Measurements from ENCODE around the gene ZBTB7A. TPM values are rescaled to one million over a fixed set of nuclear protein-coding genes. Genes with fewer than 3 reads are reported as not detected.

Gene ZBTB7A
- total RNA-seq, 1 donor from 2014 or later = 2.0 TPM

DNA sequence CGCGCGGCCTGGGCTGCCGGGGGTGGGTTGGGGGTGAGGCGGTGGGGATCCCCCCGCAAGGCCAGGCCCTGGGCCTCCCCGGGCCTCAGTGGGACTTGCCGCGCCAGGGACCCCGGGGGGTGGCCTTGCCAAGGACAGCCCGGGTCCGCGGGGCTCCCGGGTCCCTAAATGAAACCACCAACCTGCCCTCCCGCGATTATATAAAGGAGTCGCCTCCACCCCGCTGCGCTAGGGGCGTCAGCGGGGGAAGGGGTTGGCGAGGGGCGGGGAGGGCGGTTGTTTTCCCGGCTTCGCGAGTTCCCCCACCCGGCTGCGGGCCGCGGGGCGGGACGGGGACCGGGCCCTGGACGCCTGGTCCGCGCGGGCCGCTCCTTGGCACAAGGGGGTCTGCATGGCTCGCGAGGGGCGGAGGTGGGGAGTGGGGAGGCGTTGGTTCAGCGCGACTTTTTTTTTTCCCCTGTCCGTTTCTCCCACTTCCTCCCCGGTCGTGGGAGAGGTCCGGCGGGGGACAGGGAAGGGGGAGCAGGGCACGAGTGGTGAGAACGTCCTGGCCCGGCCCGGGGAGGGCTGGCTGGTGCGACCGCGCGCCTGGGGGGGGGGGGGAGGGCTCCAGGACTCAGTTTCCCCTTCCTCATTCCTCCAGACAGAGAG, 822 bp upstream of the ZBTB7A start:
- no peak for DNase-seq

DNA sequence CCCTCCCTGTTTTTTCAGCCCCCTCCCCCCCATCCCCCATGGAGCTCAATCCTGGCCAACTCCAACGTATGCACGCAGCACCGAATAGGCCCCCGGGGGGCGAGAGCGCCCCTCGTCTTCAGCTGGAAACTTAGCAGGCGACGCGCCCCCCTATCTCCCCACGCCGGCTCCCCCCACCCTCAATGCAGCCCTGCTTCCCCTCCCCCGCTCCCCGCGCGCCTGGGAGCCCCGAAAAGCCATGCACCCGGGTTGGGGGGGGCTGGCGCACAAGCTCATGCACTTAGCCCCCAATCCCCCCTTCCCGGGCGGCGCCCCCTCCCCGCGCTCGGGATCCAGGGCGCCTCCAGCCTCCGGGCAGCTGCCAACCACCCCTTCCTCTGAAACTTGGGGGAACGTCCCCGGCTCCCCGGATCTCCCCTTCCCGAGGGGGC, 508 bp downstream of the ZBTB7A start:
- DNase-seq = no peak

DNA sequence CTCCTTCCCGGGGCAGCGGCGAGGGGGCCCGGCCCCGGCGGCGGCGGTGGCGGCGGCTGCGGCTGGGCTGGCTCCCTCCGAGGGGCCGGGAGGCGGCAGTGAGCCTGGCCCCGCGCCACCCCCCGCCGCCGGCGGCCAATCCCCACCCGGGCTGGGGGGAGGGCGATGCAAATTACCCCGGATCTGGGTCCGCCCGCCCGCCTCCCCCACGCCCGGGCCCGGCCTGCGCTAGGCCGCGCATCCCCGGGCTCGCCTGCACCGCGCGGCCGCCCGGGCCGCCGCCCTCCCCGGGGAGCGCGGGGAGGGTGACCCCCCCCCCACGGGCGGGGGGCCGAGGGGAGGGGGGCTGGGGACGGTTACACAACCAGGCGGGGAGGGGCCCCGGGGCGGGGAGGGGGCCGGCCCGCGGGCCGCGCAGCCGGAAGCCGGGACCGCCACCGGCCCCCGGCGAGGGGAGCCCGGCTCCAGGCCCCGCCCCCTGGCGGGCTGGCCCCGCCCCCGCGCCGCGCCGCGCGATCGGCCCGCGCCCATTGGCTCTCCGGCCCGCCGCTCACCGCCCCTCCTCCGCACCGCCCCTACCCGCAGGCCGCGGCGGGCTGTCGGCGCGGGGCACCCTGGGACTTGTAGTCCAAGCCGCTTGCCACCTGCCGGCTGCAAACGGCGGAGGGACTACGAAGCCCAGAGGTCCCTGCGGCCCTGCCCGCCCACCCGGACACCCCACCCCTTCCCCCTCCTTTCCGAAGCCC, 1.1 kb downstream of the ZBTB7A start:
- peak; percentile 97 for DNase-seq

DNA sequence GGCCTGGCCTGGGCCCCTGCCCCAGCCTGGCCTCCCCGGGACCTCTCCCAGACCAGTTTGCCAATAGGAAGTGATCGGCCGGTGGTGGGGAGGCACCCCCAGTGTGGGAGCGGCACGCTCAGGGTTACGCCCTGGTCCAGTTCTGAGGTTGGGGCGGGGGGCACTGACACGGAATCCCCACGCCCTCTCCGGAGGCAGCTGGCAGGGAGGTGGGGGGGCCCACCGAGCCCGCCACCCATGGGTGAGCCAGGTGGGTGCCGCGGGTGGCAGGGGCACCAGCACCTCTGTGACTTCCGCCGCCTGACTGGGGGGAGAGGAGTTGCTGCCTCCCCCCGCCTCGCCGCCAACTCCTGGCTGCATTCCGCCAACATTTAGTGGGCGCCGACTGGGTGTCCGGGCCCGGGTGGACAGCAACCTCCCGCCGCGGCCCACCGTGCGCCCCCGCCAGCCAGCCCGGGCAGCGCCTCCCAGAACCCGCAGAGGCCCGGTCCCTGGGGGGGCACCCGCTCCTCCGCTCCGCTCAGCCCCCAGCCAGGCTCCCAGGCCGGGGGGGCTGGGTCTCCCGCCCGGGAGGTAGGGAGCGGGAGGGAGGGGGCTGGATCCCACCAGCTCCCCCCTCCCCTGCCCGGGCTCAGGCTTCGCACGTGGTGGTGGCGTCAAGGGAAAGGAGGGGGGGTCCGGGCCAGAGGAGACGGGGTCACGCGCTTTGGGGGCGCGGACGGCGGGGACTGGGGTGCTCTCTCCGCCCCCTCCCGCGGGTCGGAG, 2.0 kb downstream of the ZBTB7A start:
- peak; percentile 38 for DNase-seq

DNA sequence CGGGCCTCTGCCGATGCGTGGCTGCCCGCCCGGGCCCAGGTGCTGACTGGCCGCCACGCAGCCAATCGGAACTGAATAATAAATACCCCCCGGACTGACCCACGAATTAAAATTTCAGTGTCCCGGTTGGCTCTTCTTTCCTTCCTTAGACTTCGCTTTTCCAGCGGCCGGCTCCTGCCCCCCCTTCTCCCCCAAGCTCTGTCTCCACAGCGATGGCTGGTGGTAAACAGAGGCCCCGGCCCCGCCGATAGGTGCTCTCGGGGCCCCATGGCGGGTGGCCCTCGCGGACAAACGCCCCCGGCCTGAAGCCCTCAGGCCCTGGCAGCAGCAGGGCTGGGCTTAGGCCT, 2.6 kb downstream of the ZBTB7A start:
- DNase-seq = no peak

DNA sequence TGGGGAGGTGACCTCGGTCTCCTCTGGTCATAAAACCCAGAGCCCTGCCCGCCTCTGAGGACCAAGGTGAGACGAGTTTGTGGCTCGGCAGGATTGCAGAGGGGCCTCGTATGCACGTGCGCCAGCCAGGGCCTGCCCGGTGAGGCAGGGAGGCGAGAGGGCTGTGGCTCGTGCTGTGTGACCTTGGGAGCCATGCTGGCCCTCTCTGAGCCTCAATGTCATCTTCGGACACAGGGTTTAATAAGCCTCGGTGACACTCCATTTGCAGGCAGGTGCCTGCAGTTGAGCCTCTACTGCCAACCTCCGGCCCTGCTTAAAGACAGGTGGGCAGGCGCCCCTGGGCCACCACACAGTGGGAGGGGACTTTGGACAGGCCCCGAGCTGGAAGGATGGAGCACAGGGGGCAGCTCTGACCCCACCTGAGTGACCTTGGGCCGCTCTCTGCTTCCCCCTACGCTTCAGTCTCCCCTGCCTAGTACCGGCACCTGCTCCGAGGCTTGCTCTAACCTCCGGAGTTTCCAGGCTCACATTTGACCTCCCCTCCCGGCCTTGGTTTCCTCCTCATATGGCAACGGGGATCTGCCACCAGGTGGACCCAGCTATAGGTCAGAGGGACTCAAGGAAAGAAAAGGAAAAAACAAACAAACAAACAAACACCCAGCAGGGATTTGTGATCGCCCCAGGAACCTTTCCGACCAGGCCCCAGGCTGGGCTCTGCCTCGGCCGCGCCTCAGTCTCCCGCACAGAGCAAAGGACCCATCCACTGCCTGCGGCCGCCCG, 3.1 kb downstream of the ZBTB7A start:
- no peak for DNase-seq

DNA sequence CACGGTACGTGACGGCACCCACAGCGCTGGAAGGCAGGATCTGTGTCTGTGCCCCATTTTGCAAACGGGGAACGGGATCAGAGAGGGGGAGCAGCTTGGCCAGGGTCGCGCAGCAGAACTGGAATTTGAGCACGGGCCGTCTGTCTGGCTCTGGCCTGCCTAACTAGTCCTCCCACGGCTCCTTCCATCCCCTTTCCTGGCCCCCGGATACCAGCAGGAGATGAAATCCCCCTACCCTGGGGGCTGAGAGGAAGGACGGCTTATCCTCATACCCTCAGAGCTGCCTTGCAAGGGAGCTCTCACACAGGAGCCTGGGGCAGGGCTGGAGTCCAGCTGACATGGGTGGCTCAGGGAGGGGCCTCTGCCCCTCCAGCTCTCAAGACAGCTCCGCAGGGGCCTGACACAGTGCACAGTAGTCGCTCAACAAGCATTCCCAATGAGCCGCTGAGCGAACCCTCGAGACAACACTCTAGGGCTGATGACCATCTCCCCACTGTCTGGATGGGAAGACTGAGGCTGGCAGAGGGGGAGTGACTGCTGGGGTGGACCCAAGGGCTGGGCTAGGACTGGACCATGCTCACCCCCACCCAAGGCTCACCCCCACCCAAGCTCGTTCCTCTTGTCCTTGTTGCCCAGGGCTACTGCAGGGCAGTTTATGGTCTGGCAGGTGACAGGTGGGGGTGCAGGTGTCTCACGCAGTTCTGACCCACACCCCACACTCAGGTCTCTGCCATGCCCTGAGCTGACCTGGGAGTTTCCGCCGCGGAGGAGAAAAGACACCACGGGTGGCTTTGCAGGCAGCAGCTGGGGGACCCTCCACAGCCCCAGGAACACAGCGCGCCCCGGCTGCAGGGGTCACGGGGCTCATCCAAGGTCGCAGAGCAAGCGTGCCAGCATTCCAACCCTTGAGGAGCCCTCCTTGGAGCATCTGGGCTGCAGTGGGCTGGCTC, 4.0 kb downstream of the ZBTB7A start:
- no peak for DNase-seq

DNA sequence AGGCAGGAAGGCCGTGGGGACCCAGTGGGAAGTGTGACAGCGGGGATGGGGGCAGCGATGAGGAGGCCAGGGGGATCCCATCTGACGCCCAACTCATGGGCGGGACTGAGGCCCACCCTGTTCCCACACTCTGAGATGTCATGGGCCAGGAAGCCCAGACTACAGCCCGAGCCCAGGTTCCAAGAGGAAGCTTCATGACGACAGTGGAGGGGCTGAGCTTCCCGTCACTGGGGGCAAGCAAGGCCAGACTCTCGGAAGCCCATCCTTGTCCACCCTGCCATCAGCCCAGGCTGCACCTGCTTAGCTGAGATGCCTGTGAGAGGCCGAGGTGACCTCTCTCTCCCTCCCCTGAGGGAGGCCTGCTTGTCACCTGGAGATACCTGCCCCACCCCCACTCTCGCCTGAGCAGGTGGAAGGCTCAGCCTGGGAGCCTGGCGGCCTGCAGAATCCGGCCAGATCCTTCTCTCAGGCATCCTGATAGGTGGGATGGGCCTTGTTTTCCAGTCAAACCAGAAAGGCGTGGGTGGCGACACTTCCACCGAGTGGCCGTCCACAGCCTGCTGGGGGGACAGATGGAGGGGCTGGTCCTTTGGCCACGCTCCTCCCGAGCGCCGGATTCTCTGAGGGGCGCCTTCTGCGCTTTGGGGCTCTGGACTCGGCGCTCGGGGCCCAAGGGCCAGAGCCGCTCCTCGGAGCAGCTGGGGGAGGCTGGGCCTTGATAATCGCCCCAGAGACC, 4.8 kb downstream of the ZBTB7A start:
- no peak for DNase-seq

DNA sequence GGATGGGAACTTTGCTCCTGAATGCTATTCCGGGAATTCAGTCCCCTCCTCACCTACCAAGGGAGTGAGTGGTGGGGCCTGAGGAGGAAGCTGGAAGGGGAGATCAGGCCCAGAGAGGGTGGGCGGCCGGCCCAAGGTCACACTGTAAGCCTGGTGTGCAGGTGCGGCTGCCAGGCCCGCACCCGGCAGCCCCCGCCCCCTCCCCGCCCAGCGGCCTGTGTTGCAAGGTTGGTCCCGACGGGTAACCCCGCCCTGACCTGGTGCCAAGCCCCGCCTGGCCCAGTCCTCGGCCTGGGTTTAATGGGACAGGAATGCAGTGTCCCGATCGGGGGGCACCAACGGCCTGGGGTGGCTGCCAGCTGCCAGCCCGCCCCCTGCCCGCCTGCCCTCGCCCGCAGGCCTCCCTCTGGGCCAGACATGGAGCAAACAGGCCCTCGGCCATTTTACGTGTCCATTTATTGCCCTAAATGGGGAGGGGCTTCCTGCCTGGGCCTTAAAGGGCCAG, 5.5 kb downstream of the ZBTB7A start:
- no peak for DNase-seq

DNA sequence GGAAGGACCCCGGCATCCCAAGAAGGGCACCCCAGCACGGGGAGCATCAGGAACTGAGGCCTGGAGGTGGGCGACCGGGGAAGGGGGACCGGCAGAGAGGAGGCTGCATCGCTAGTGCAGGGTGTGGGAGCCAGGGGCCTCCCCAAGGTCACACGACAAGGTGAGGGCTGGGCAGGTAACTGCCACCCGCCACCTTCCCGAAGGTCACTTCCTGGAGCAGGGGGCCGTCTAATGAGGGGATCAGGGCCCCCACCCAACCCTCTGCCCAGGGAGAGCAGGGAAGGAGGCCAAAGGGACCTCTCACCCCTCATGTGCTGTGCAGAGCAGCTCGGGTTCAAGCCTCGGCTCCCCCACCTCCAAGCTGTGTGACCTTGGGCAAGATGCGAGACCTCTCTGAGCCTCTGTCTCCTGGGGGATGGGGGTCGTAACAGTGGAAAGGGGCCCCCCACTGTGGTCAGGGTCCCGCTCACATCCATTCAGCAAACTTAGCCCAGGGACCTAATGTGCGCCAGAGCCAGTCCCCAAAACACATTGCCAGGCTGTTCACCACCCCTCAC, 6.0 kb downstream of the ZBTB7A start:
- no peak for DNase-seq

DNA sequence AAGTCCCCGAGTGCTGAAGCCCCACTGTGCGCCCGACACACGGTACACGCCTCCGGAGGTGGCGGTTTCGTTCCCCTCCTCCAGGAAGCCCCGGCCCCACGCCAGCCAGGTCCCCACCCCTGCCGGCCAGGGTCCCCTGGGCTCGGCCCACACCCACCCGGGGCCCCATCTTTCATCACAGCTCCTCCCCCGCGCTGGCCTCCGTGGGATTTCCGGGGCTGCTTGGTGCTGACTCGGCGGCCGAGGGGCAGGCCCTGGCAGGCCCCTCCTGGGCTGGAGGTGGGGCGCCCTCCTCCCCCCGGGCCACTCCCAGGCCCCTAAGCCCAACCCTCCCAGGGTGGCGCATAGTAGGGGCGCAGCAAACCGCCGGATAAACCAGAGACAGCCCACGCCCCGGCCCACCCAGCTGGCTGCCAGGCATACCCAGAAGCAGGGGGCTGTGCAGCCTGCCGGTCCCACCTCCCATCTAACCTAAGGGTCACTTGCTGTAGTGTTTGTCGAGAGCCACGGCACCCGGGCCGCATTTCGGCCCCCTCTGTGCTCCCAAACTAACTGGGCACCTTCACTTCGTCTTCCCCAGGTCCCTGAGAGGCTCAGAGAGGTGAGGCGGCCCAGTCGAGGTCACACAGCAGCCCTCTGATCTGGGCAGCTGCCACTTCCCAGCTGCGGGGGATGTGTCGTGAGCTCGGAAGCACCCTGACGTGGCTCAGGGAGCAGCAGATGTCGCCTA, 6.6 kb downstream of the ZBTB7A start:
- DNase-seq = no peak

DNA sequence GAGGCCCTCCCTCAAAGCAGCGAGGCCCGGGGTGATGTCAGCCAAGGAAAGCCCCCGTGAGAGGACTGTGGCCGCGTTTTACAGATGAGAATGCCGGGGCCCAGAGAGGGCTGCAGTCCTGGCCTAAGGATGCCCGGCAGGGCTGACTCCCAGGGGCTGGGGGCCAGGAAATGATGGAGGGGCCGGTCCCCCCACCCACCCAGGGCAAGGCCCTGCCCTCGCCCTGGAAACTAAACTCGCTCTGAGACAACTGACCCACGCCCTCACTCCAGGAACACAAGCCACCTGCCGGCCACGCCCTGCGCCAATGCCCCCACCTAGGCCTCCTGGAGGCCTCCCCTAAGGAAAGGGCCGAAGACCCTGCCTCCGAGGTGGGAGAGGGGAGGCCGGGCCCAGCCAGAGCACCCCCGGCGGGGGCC, 7.2 kb downstream of the ZBTB7A start:
- DNase-seq = no peak

DNA sequence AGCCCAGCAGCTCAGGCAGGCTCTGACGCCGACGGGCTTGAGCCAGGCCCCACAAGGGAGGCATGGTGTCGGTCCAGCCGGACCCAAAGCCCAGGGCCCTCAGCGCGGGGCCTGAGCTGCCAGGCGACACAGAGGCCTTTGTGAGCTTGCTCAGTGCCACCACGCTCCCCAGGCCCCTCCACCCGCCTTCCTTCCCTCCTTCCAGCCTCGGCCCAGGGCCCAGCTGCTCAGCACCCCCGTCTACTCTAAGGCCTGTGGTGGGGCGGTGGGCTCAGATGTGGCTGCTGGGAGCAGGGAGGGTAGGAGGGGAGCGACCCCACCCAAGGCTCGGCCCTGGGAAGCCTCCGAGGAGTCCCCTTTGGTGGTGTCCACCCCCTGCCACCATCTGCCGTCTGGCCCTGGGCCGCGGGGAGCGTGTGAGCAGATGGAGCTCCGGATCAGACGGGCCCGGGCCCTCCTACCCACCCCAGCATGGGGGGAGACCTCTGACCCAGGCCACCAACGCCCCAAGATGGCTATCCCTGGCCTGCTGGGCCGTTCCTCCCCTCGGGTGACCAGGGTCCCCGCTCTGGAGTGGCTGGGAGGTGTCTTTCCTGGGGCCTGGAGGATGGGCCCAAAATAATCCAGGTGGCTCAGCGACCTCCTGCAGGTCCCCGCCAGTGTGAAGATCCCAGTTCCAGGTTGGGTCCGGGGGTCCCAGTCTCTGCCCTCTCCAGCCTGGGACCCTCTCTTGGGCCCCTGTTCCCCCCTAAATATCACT, 7.8 kb downstream of the ZBTB7A start:
- DNase-seq = peak; percentile 59

DNA sequence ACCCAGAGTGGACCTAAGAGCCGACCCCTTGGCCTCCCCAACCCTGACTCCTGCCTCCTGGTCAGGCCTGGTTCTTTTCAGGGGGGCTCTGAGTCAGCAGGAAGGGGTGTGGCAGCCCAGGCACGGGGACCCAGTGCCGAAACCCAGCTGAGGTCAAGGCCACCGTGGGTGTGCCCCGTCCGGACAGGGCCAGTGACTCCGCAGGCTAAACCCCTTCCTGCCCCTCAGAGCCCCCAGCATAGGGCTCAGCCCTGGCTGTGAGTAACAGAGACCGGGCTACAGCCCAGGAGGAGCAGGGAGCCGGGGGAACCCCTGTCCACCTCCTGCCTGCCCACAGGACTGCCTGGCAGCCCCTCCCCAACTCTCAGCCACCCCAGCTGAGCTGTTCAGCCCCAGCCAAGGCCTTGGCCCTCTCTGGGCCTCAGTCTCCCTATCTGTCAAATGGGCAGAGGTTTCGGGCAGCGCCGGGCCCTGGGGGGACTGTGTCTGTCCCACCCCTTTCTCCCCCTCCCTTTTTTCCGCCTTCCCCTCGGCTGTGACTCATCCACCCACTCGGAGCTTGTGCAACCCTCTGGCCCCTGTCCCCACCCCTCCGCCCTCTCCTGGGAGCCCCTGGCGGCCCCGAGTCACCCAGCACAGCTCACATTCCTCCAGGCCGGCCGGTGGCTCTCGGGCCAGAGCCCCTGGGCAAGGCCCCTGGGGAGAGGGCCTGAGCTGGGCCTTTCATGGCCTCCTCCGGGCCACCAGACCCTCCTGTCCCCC, 8.6 kb downstream of the ZBTB7A start:
- peak; percentile 59 for DNase-seq

DNA sequence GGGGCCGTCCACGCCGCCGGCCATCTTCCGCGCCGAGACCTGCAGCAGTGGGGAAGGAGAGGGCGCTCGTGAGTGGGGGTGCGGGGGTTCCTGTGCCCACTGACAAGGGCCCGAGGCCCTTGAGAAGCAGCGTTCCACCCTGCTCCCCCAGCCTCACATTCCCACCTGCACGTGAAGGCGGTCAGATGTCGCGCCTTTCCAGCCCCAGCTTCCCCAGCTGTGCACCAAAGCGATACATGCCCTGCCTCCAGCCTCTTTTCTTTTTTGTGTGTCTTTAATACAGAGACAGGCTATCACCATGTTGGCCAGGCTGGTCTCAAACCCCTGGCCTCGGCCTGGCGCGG, 11.5 kb downstream of the ZBTB7A start:
- no peak for DNase-seq

DNA sequence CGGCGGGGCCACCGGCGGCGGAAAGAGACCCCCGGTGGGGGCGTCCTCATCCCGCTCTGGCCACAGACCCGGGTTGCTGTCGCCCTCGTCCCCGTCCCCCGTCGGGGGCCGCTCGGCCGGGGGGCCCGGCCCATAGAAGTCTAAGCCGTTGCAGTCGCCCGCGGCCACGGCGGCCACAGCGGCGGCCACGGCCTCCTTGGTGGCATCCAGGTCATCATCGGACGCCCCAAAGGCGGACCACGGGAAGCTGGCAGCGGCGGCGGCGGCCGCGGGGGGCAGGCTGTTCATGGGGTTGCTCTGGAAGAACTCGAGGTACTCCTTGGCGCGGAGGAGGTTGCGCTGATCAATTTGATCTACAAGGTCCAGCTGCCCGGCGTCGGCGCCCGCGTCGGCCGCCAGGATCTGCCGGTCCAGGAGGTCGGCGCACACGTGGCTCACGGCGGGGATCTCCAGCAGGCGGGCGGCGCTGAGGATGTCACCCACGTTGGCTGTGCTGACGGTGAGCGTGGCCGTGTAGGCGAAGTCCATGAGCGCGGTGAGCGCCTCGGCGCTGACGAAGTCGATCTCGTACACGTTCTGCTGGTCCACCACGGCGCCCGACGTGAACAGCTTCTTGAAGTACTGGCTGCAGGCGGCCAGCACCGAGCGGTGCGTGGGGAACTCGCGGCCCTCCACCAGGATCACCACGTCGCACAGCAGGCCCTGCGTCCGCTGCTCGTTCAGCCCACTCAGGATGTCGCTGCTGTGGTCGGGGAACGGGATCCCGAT, 12.1 kb downstream of the ZBTB7A start:
- no peak for DNase-seq
